ACHN (cell line): Measurements from ENCODE around the gene TBC1D22A.

Experiments used
- DNase-seq: peaks from one replicate; pipeline ENCODE4 v3.0.0-alpha.2; 2015
- in situ Hi-C: cut with HindIII; loops from 2 replicates; pipeline ENCODE4 v1.10.0; 2017; ENCODE audit warnings: low sequenced_read_pairs, low pct_ligation_motif_present, low pct_unique_long_range_greater_than_20kb

TBC1D22A gene

GRCh38 chr22:47153854-47154525 lies 391.5 kb downstream of the TBC1D22A start:
- in situ Hi-C loops: no loop called here

GRCh38 chr22:47154621-47155081 lies 392.2 kb downstream of the TBC1D22A start:
- no peak for DNase-seq
- in situ Hi-C loops: no loop called here

More at GRCh38 chr22:47153854-47154525, 391.5 kb downstream of the TBC1D22A start:
- no peak for DNase-seq

GRCh38 chr22:47155131-47155885 lies 392.9 kb downstream of the TBC1D22A start:
- DNase-seq: no peak
- in situ Hi-C loops: no loop called here

- DNase-seq: no peak
- in situ Hi-C loops: no loop called here
Measured at GRCh38 chr22:47155912-47156311, 393.5 kb downstream of the TBC1D22A start.

GRCh38 chr22:47156352-47157092 lies 394.1 kb downstream of the TBC1D22A start:
- no peak for DNase-seq
- in situ Hi-C loops: no loop called here

- in situ Hi-C loops: no loop called here
- no peak for DNase-seq
Measured at GRCh38 chr22:47157093-47157420, 394.6 kb downstream of the TBC1D22A start.

- in situ Hi-C loops: no loop called here
- no peak for DNase-seq
Measured at GRCh38 chr22:47157486-47158270, 395.2 kb downstream of the TBC1D22A start.

- in situ Hi-C loops: no loop called here
- no peak for DNase-seq
Measured at GRCh38 chr22:47158457-47158856, 396.0 kb downstream of the TBC1D22A start.

GRCh38 chr22:47159592-47159991 lies 397.1 kb downstream of the TBC1D22A start:
- in situ Hi-C loops: no loop called here
- no peak for DNase-seq

- in situ Hi-C loops: no loop called here
- DNase-seq: no peak
Measured at GRCh38 chr22:47160141-47160541, 397.7 kb downstream of the TBC1D22A start.

- in situ Hi-C loops: no loop called here
- DNase-seq: no peak
Measured at GRCh38 chr22:47160781-47161520, 398.5 kb downstream of the TBC1D22A start.

GRCh38 chr22:47161631-47162030 lies 399.2 kb downstream of the TBC1D22A start:
- in situ Hi-C loops: no loop called here
- DNase-seq: no peak

- no peak for DNase-seq
- in situ Hi-C loops: no loop called here
Measured at GRCh38 chr22:47162865-47163264, 400.4 kb downstream of the TBC1D22A start.

- DNase-seq: no peak
- in situ Hi-C loops: no loop called here
Measured at GRCh38 chr22:47163481-47163855, 401.0 kb downstream of the TBC1D22A start.

GRCh38 chr22:47163856-47164513 lies 401.5 kb downstream of the TBC1D22A start:
- in situ Hi-C loops: no loop called here
- no peak for DNase-seq

- no peak for DNase-seq
- in situ Hi-C loops: no loop called here
Measured at GRCh38 chr22:47164514-47165337, 402.3 kb downstream of the TBC1D22A start.
